OCI-LY7 (cell line): ENCODE data around the gene SNX20. TPM values are rescaled to one million over a fixed set of nuclear protein-coding genes. Genes with fewer than 3 reads are reported as not detected.

Source experiments
- BruUV-seq: library from RNA; stranded (reverse); fragments of 400-500 nt; replicated peaks from 2 replicates; lab custom pipeline; 2021; lab: Mats Ljungman, UMichigan
- CTCF ChIA-PET: fragments of 300-600 bp; sonication (Branson Sonifier 250); formaldehyde crosslinking; loops from one replicate; lab custom pipeline; 2022; ENCODE audit warnings: antibody characterized with exemption; ENCODE audit not compliant: unreplicated experiment; lab: Charles Lee
- POLR2A ChIA-PET: fragments of 300-600 bp; sonication (Branson Sonifier 250); formaldehyde crosslinking; loops from one replicate; lab custom pipeline; 2022; ENCODE audit warnings: antibody characterized with exemption; lab: Charles Lee
- DNase-seq: peaks from one replicate; pipeline ENCODE4 v3.0.0-alpha.2; 2015; ENCODE audit warnings: low spot score
- H2AFZ ChIP-seq: fragments of 200-600 bp; sonication (generic), shearing (Covaris generic); 2 replicates; pipeline ENCODE4 v1.6.1; 2014; ENCODE audit warnings: mild to moderate bottlenecking, antibody characterized with exemption, low read length, moderate library complexity
- H3K27ac ChIP-seq: fragments of 200-600 bp; sonication (generic); 2 replicates; pipeline ENCODE4 v1.5.1; 2014; ENCODE audit warnings: mixed run types, low read depth, mild to moderate bottlenecking, moderate library complexity, low read length, inconsistent platforms; ENCODE audit not compliant: poor library complexity, severe bottlenecking
- H3K36me3 ChIP-seq: fragments of 200-600 bp; sonication (generic); 2 replicates; pipeline ENCODE4 v1.6.1; 2014; ENCODE audit warnings: mild to moderate bottlenecking, antibody characterized with exemption, low read length, moderate library complexity, mixed read lengths; ENCODE audit not compliant: insufficient read depth
- H3K4me1 ChIP-seq: fragments of 200-600 bp; sonication (generic); 2 replicates; pipeline ENCODE4 v1.5.1; 2014; ENCODE audit warnings: mild to moderate bottlenecking, low read length; ENCODE audit not compliant: insufficient read depth, poor library complexity, severe bottlenecking
- H3K4me2 ChIP-seq: fragments of 200-600 bp; sonication (generic); 2 replicates; pipeline ENCODE4 v1.6.1; 2014; ENCODE audit warnings: mild to moderate bottlenecking, low read length
- H3K4me3 ChIP-seq: fragments of 200-600 bp; sonication (generic); 2 replicates; pipeline ENCODE4 v1.5.1; 2014; ENCODE audit warnings: mild to moderate bottlenecking, low read depth, low read length; ENCODE audit not compliant: poor library complexity, severe bottlenecking
- H3K79me2 ChIP-seq: fragments of 200-600 bp; sonication (generic); 2 replicates; pipeline ENCODE4 v1.6.1; 2016; ENCODE audit warnings: low read depth, mild to moderate bottlenecking, low read length, moderate library complexity, mixed read lengths; ENCODE audit not compliant: insufficient read depth
- H3K9me2 ChIP-seq: fragments of 200-600 bp; sonication (generic); 2 replicates; pipeline ENCODE4 v1.6.1; 2016; ENCODE audit warnings: mild to moderate bottlenecking, low read length, mixed read lengths; ENCODE audit not compliant: insufficient read depth
- H3K9me3 ChIP-seq: fragments of 200-600 bp; sonication (generic); 2 replicates; pipeline ENCODE4 v1.6.1; 2014; ENCODE audit warnings: mild to moderate bottlenecking, mixed run types, low read length, mixed read lengths
- H4K20me1 ChIP-seq: fragments of 200-600 bp; sonication (generic); 2 replicates; pipeline ENCODE4 v1.6.1; 2014; ENCODE audit warnings: mild to moderate bottlenecking, antibody characterized with exemption, low read length, moderate library complexity, mixed read lengths; ENCODE audit not compliant: insufficient read depth
- CTCF ChIP-seq: fragments of 200-600 bp; sonication (generic); conservative IDR thresholded peaks from 2 replicates; pipeline ENCODE4 v1.5.1; 2014; ENCODE audit warnings: mild to moderate bottlenecking, antibody characterized with exemption, low read length, moderate library complexity, mixed read lengths
- EZH2phosphoT487 ChIP-seq: fragments of 200-600 bp; sonication (generic); IDR thresholded peaks from 2 replicates; pipeline ENCODE4 v1.6.1; 2018; ENCODE audit warnings: low read depth, borderline replicate concordance, mild to moderate bottlenecking, mixed run types, antibody characterized with exemption, low read length, moderate library complexity, mixed read lengths
- intact Hi-C: fragments of 100-400 bp; cut with micrococcal nuclease; formaldehyde crosslinking; loops from one replicate; pipeline ENCODE4 v1.10.0; 2022; ENCODE audit not compliant: unreplicated experiment
- total RNA-seq, 2 experiments: library from RNA; depleted of rRNA in 1 of 2; stranded (reverse); fragments of >200 nt in 1 of 2; shearing (Covaris generic) in 1 of 2; gene quantifications; 2 replicates each; pipeline ENCODE4 v1.2.3, GENCODE V29; 2014 to 2022

SNX20 gene
- total RNA-seq, 2 experiments from 2014 or later: 1.3 to 5.8 TPM

- TF ChIP-seq CTCF (no peak), EZH2phosphoT487 (no peak)
- Histone ChIP-seq H2AFZ (no peak overlapping the region), H3K27ac (no peak overlapping the region), H3K4me2 (no peak overlapping the region), H3K9me2 (no peaks in the 10 kb centered on the region), H3K9me3 (no peaks in the 10 kb centered on the region), H3K79me2 (no peaks in the 10 kb centered on the region), H3K36me3 (no peaks in the 10 kb centered on the region), H4K20me1 (no peaks in the 10 kb centered on the region), H3K4me3 (no peak overlapping the region), H3K4me1 (peaks cover 11% of the 10 kb centered on the region)
- POLR2A ChIA-PET: interaction anchor here (1.1 to 1.2 kb wide), 2 partner anchors 16 to 63 kb away, joined by 3 to 4 read pairs; no protein-coding TSS in a partner anchor
- intact Hi-C loops: no loop called here
- CTCF ChIA-PET: no interaction called here
- BruUV-seq: no TSS peak
- DNase-seq: no peak
Observed at GRCh38 chr16:50678531-50678930, 2.6 kb downstream of the SNX20 start.

- ChIA-PET CTCF (no interaction called here), POLR2A (no interaction called here)
- BruUV-seq: no TSS peak
- Histone ChIP-seq H3K36me3 (no peaks in the 10 kb centered on the region), H3K4me2 (no peak overlapping the region), H3K4me1 (peaks cover 9% of the 10 kb centered on the region), H4K20me1 (no peaks in the 10 kb centered on the region), H2AFZ (no peak overlapping the region), H3K9me3 (no peaks in the 10 kb centered on the region), H3K27ac (no peak overlapping the region), H3K9me2 (no peaks in the 10 kb centered on the region), H3K4me3 (no peak overlapping the region), H3K79me2 (no peaks in the 10 kb centered on the region)
- intact Hi-C loops: no loop called here
- peak; percentile 65 for TF ChIP-seq CTCF
- TF ChIP-seq EZH2phosphoT487: no peak
- DNase-seq: no peak
Observed at GRCh38 chr16:50677351-50677750, 3.8 kb downstream of the SNX20 start.

- TF ChIP-seq CTCF: no peak
- TF ChIP-seq EZH2phosphoT487: no peak
- no peak overlapping the region for H3K27ac ChIP-seq
Observed at GRCh38 chr16:50676684-50677225, 4.4 kb downstream of the SNX20 start.

More at GRCh38 chr16:50676684-50677225, 4.4 kb downstream of the SNX20 start:
- H3K79me2 ChIP-seq: no peaks in the 10 kb centered on the region
- ChIA-PET CTCF (no interaction called here), POLR2A (no interaction called here)
- no peaks in the 10 kb centered on the region for H3K9me2 ChIP-seq
- BruUV-seq: no TSS peak
- H3K4me2 ChIP-seq: no peak overlapping the region
- no peak for DNase-seq
- H2AFZ ChIP-seq: no peak overlapping the region
- H4K20me1 ChIP-seq: no peaks in the 10 kb centered on the region
- no peak overlapping the region for H3K4me3 ChIP-seq
- no peaks in the 10 kb centered on the region for H3K36me3 ChIP-seq
- H3K4me1 ChIP-seq: peaks cover 9% of the 10 kb centered on the region
- intact Hi-C loops: no loop called here
- peaks cover 5% of the 10 kb centered on the region; the same call in 1 of the 2 replicates for H3K9me3 ChIP-seq
